GM23338 (cell line): Measurements from ENCODE around the gene IKZF1. TPM values are rescaled to one million over a fixed set of nuclear protein-coding genes. Genes with fewer than 3 reads are reported as not detected.

ENCODE experiments used
- ATAC-seq: fragments of 200-7000 bp; cut with Tn5 transposase; 3 replicates; pipeline ENCODE4 v1.9.1; 2020
- DNase-seq: peaks from one replicate; pipeline ENCODE4 v3.0.0-alpha.2; 2015; ENCODE audit warnings: low spot score
- H2AFZ ChIP-seq: fragments of 200-600 bp; sonication (generic); 2 replicates; pipeline ENCODE4 v1.8.0; 2016; ENCODE audit warnings: antibody characterized with exemption, mild to moderate bottlenecking, moderate library complexity
- H3F3A ChIP-seq: fragments of 200-600 bp; sonication (generic); replicated peaks from 2 replicates; pipeline ENCODE4 v1.8.0; 2017; ENCODE audit warnings: antibody characterized with exemption, mixed run types, low read depth
- H3K27ac ChIP-seq: fragments of 200-600 bp; sonication (generic); 2 replicates; pipeline ENCODE4 v1.6.1; 2016; ENCODE audit warnings: low read depth
- H3K27me3 ChIP-seq: fragments of 200-600 bp; sonication (generic); 2 replicates; pipeline ENCODE4 v1.8.0; 2016; ENCODE audit warnings: mild to moderate bottlenecking, mixed run types, moderate library complexity; ENCODE audit not compliant: insufficient read depth
- H3K36me3 ChIP-seq: fragments of 200-600 bp; sonication (generic); 2 replicates; pipeline ENCODE4 v1.8.0; 2016; ENCODE audit warnings: mild to moderate bottlenecking; ENCODE audit not compliant: insufficient read depth
- H3K4me1 ChIP-seq: fragments of 200-600 bp; sonication (generic); 2 replicates; pipeline ENCODE4 v1.8.0; 2016; ENCODE audit warnings: mild to moderate bottlenecking, moderate library complexity; ENCODE audit not compliant: insufficient read depth
- H3K4me2 ChIP-seq: fragments of 200-600 bp; sonication (generic); 2 replicates; pipeline ENCODE4 v1.7.1; 2017; ENCODE audit warnings: mixed run types
- H3K4me3 ChIP-seq: fragments of 200-600 bp; sonication (generic); 2 replicates; pipeline ENCODE4 v1.6.1; 2016; ENCODE audit warnings: mixed run types
- H3K79me2 ChIP-seq: fragments of 200-600 bp; sonication (generic); replicated peaks from 2 replicates; pipeline ENCODE4 v1.8.0; 2017; ENCODE audit warnings: mild to moderate bottlenecking; ENCODE audit not compliant: insufficient read depth
- H3K9me2 ChIP-seq: fragments of 200-600 bp; sonication (generic); 2 replicates; pipeline ENCODE4 v1.8.0; 2017; ENCODE audit not compliant: insufficient read depth
- H4K20me1 ChIP-seq: fragments of 200-600 bp; sonication (generic); replicated peaks from 2 replicates; pipeline ENCODE4 v1.8.0; 2017; ENCODE audit warnings: mild to moderate bottlenecking; ENCODE audit not compliant: insufficient read depth
- H3K27ac Mint-ChIP-seq: 2 replicates; pipeline ENCODE4 v1.8.0; 2020; ENCODE audit warnings: inconsistent platforms, mild to moderate bottlenecking, moderate library complexity, mixed read lengths
- H3K27me3 Mint-ChIP-seq: 3 replicates; pipeline ENCODE4 v1.8.0; 2022; ENCODE audit warnings: low read depth, mild to moderate bottlenecking, moderate library complexity, mixed read lengths, inconsistent platforms; ENCODE audit not compliant: insufficient read depth, poor library complexity
- H3K36me3 Mint-ChIP-seq: 3 replicates; pipeline ENCODE4 v1.8.0; 2021; ENCODE audit warnings: low read depth, mild to moderate bottlenecking, inconsistent platforms, moderate library complexity, mixed read lengths
- H3K4me1 Mint-ChIP-seq: 3 replicates; pipeline ENCODE4 v1.8.0; 2020; ENCODE audit warnings: mild to moderate bottlenecking, inconsistent platforms, mixed read lengths
- H3K4me3 Mint-ChIP-seq: 3 replicates; pipeline ENCODE4 v1.8.0; 2021; ENCODE audit warnings: moderate library complexity, mild to moderate bottlenecking, inconsistent platforms, mixed read lengths
- H3K9me3 Mint-ChIP-seq: 3 replicates; pipeline ENCODE4 v1.8.0; 2020; ENCODE audit warnings: moderate library complexity, mild to moderate bottlenecking, inconsistent platforms, mixed read lengths
- CTCF ChIP-seq, 2 experiments: fragments of 200-600 bp in 1 of 2; sonication (generic) in 1 of 2; conservative IDR thresholded peaks; 2 replicates each; pipeline versions ENCODE4 v1.5.1 to v1.6.1; 2016 to 2017; ENCODE audit warnings: antibody characterized with exemption in 2 of 2, low read depth in 2 of 2, mild to moderate bottlenecking in 2 of 2, moderate library complexity in 1 of 2
- ETS1 ChIP-seq: IDR thresholded peaks from 2 replicates; pipeline ENCODE4 v1.6.1; 2016; ENCODE audit warnings: antibody characterized with exemption
- EZH2 ChIP-seq: fragments of 200-600 bp; sonication (generic); IDR thresholded peaks from one replicate; pipeline ENCODE4 v1.8.0; 2017; ENCODE audit warnings: antibody characterized with exemption, mild to moderate bottlenecking, low read depth; ENCODE audit not compliant: unreplicated experiment
- EZH2phosphoT487 ChIP-seq: fragments of 200-600 bp; sonication (generic); IDR thresholded peaks from one replicate; pipeline ENCODE4 v1.8.1; 2018; ENCODE audit warnings: antibody characterized with exemption; ENCODE audit not compliant: unreplicated experiment
- JUNB ChIP-seq: IDR thresholded peaks from one replicate; pipeline ENCODE4 v1.6.1; 2016; ENCODE audit warnings: antibody characterized with exemption; ENCODE audit not compliant: unreplicated experiment
- NANOG ChIP-seq: IDR thresholded peaks from 2 replicates; pipeline ENCODE4 v1.6.1; 2016; ENCODE audit warnings: antibody characterized with exemption, borderline replicate concordance
- POLR2AphosphoS5 ChIP-seq: IDR thresholded peaks from 2 replicates; pipeline ENCODE4 v1.6.1; 2016; ENCODE audit warnings: antibody characterized with exemption, low read depth
- REST ChIP-seq: IDR thresholded peaks from one replicate; pipeline ENCODE4 v1.6.1; 2018; ENCODE audit warnings: antibody characterized with exemption; ENCODE audit not compliant: unreplicated experiment
- ZNF331 ChIP-seq: fragments of 250-450 bp; sonication (Bioruptor Pico); IDR thresholded peaks from 2 replicates; pipeline ENCODE4 v1.5.0; 2020; ENCODE audit warnings: low read depth, mild to moderate bottlenecking, moderate library complexity
- ZNF462 ChIP-seq: fragments of 250-450 bp; sonication (Bioruptor Pico); IDR thresholded peaks from 2 replicates; pipeline ENCODE4 v1.5.0; 2020; ENCODE audit warnings: mild to moderate bottlenecking, moderate library complexity
- polyA plus RNA-seq: library from polyadenylated mRNA; unstranded; fragments of >200 nt; fragmentation: Nextera tagmentation; extraction: Ambion mirVana; gene quantifications from 2 replicates; pipeline ENCODE4 v1.2.1, GENCODE V29; 2016
- total RNA-seq: library from RNA; depleted of rRNA; stranded (reverse); fragments of >200 nt; shearing (Covaris generic); gene quantifications from 2 replicates; pipeline ENCODE4 v1.2.3, GENCODE V29; 2014

The IKZF1 gene
- total and polyA plus RNA-seq, 2 experiments from 2014 or later, result 0.57 to 1.8 TPM

- TF ChIP-seq REST (no peak), ZNF462 (no peak)
These were observed 26.4 kb upstream of the IKZF1 start (continued) for GRCh38 chr7:50278120-50278519.

- Histone ChIP-seq H3K27me3 (no peaks in the 10 kb centered on the region), H4K20me1 (no peaks in the 10 kb centered on the region), H3K79me2 (no peaks in the 10 kb centered on the region), H2AFZ (peak overlapping the region; percentile 76), H3K27ac (no peak overlapping the region), H3F3A (no peaks in the 10 kb centered on the region), H3K4me2 (no peak overlapping the region), H3K4me1 (no peaks in the 10 kb centered on the region), H3K4me3 (no peak overlapping the region), H3K36me3 (no peaks in the 10 kb centered on the region), H3K9me2 (no peaks in the 10 kb centered on the region)
- no peak for DNase-seq
- no peaks in the 10 kb centered on the region for H3K4me1 Mint-ChIP-seq
- ATAC-seq, result no peak
- H3K36me3 Mint-ChIP-seq, result no peaks in the 10 kb centered on the region
- H3K27ac Mint-ChIP-seq, result no peak overlapping the region
- no peaks in the 10 kb centered on the region for H3K9me3 Mint-ChIP-seq
- H3K4me3 Mint-ChIP-seq, result no peak overlapping the region
- no peaks in the 10 kb centered on the region for H3K27me3 Mint-ChIP-seq
- TF ChIP-seq EZH2phosphoT487, result no peak
- TF ChIP-seq POLR2AphosphoS5, result no peak
- no peak for TF ChIP-seq NANOG
- TF ChIP-seq JUNB, result no peak
- TF ChIP-seq ZNF331 (CRISPR knock-in tag), result no peak
- TF ChIP-seq ETS1, result no peak
- no peak for TF ChIP-seq CTCF (conservative IDR thresholded peaks at IDR 0.05; ENCODE audit: low read depth in 2 of 2)
- TF ChIP-seq EZH2, result no peak
These were observed 22.7 kb upstream of the IKZF1 start for GRCh38 chr7:50281680-50282445.
